Astrocyte (in vitro differentiated cells and primary cell): Measurements from ENCODE around the gene FBXO10. TPM values are rescaled to one million over a fixed set of nuclear protein-coding genes. Genes with fewer than 3 reads are reported as not detected.
"Not testable (repeated sequence)": the region's sequence is repeated elsewhere in the genome, so short reads cannot be mapped to it uniquely, and the experiment has no call there.

ENCODE experiments used
- DNase-seq: peaks from one replicate; pipeline ENCODE4 v3.0.0-alpha.2; 2010; ENCODE audit warnings: low read depth
- FAIRE-seq: peaks from 2 replicates; lab custom pipeline; 2011; peaks lifted over from hg19 to GRCh38; lab: Jason Lieb, UNC
- H2AFZ ChIP-seq: 2 replicates; pipeline ENCODE4 v1.6.0; 2012; ENCODE audit warnings: low read depth, low read length, inconsistent platforms
- H3K27ac ChIP-seq: 2 replicates; pipeline ENCODE4 v1.5.1; 2011; ENCODE audit warnings: low read depth, low read length, inconsistent platforms
- H3K27me3 ChIP-seq: 2 replicates; pipeline ENCODE4 v1.6.0; 2011; ENCODE audit warnings: low read length, inconsistent platforms; ENCODE audit not compliant: insufficient read depth
- H3K36me3 ChIP-seq: 2 replicates; pipeline ENCODE4 v1.5.1; 2011; ENCODE audit warnings: low read length, inconsistent platforms; ENCODE audit not compliant: insufficient read depth
- H3K4me1 ChIP-seq: 2 replicates; pipeline ENCODE4 v1.5.1; 2011; ENCODE audit warnings: low read length, inconsistent platforms; ENCODE audit not compliant: insufficient read depth
- H3K4me2 ChIP-seq: 2 replicates; pipeline ENCODE4 v1.6.0; 2012; ENCODE audit warnings: low read length, inconsistent platforms
- H3K4me3 ChIP-seq: 2 replicates; pipeline ENCODE4 v1.5.1; 2011; ENCODE audit warnings: low read depth, mild to moderate bottlenecking, low read length, inconsistent platforms; ENCODE audit not compliant: insufficient read depth
- H3K79me2 ChIP-seq: 2 replicates; pipeline ENCODE4 v1.6.0; 2012; ENCODE audit warnings: mild to moderate bottlenecking, low read length, inconsistent platforms; ENCODE audit not compliant: insufficient read depth
- H3K9ac ChIP-seq: 2 replicates; pipeline ENCODE4 v1.6.0; 2012; ENCODE audit warnings: mild to moderate bottlenecking, low read length, inconsistent platforms
- H3K9me3 ChIP-seq: 2 replicates; pipeline ENCODE4 v1.5.1; 2012; ENCODE audit warnings: low read depth, mild to moderate bottlenecking, low read length, inconsistent platforms; ENCODE audit not compliant: insufficient read depth
- H4K20me1 ChIP-seq: 2 replicates; pipeline ENCODE4 v1.6.0; 2012; ENCODE audit warnings: low read length, inconsistent platforms; ENCODE audit not compliant: insufficient read depth
- H3K27ac Mint-ChIP-seq: one replicate; pipeline ENCODE4 v1.8.0; 2021; ENCODE audit warnings: mild to moderate bottlenecking, mixed read lengths; ENCODE audit not compliant: unreplicated experiment
- H3K27me3 Mint-ChIP-seq: one replicate; pipeline ENCODE4 v1.8.0; 2021; ENCODE audit warnings: low read depth, mixed read lengths; ENCODE audit not compliant: unreplicated experiment
- H3K36me3 Mint-ChIP-seq: one replicate; pipeline ENCODE4 v1.8.0; 2021; ENCODE audit warnings: low read depth, mixed read lengths; ENCODE audit not compliant: unreplicated experiment
- H3K4me1 Mint-ChIP-seq: one replicate; pipeline ENCODE4 v1.8.0; 2021; ENCODE audit warnings: low read depth, mixed read lengths; ENCODE audit not compliant: unreplicated experiment
- H3K4me3 Mint-ChIP-seq: one replicate; pipeline ENCODE4 v1.8.0; 2021; ENCODE audit warnings: mild to moderate bottlenecking, moderate library complexity, mixed read lengths; ENCODE audit not compliant: unreplicated experiment
- H3K9me3 Mint-ChIP-seq: one replicate; pipeline ENCODE4 v1.8.0; 2021; ENCODE audit warnings: mild to moderate bottlenecking, mixed read lengths; ENCODE audit not compliant: unreplicated experiment
- EZH2 ChIP-seq: IDR thresholded peaks from 2 replicates; pipeline ENCODE4 v1.6.1; 2012; ENCODE audit warnings: mild to moderate bottlenecking, low read length, inconsistent platforms; ENCODE audit not compliant: insufficient read depth
- total RNA-seq: library from RNA; stranded (reverse); gene quantifications from 2 replicates; pipeline ENCODE4 v1.2.1, GENCODE V29; 2021
- TF ChIP-seq, protein P1 (sequence below): IDR thresholded peaks from 2 replicates; pipeline ENCODE4 v1.5.1; 2011; ENCODE audit warnings: low read depth, mild to moderate bottlenecking, inconsistent platforms, low read length, moderate library complexity; ENCODE audit not compliant: insufficient read depth

The FBXO10 gene
- total RNA-seq, 1 donor from 2014 or later = 12.7 TPM

DNA sequence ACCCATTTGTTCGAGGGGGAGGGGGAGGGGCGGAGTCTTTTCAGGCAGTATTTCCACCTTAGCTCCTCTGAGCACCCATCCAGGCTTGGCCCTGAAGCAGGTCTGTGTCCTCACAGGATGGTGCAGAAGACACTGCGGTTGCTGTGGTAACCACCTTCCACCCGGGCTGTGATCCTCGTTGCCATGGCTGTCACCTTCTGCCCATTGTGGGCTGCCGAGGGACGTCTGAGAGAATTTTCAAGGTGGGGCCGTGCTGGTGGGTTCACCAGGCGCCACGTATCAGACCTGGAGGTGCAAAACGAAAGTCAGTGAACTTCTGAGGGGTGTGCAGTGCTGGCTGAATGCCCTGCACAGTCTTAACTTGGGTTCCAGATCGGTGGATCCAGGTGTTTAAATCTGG lies 63.7 kb downstream of the FBXO10 start:
- FAIRE-seq (no peak), DNase-seq (no peak)
- no peak overlapping the region for H3K4me2 ChIP-seq
- TF ChIP-seq, protein P1, sequence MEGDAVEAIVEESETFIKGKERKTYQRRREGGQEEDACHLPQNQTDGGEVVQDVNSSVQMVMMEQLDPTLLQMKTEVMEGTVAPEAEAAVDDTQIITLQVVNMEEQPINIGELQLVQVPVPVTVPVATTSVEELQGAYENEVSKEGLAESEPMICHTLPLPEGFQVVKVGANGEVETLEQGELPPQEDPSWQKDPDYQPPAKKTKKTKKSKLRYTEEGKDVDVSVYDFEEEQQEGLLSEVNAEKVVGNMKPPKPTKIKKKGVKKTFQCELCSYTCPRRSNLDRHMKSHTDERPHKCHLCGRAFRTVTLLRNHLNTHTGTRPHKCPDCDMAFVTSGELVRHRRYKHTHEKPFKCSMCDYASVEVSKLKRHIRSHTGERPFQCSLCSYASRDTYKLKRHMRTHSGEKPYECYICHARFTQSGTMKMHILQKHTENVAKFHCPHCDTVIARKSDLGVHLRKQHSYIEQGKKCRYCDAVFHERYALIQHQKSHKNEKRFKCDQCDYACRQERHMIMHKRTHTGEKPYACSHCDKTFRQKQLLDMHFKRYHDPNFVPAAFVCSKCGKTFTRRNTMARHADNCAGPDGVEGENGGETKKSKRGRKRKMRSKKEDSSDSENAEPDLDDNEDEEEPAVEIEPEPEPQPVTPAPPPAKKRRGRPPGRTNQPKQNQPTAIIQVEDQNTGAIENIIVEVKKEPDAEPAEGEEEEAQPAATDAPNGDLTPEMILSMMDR = no peak
- TF ChIP-seq EZH2 = no peak
- H3K4me3 Mint-ChIP-seq = no peak overlapping the region
- H3K27ac ChIP-seq = no peak overlapping the region
- H3K4me1 ChIP-seq = no peaks in the 10 kb centered on the region
- H3K36me3 ChIP-seq = peaks cover 3% of the 10 kb centered on the region
- H4K20me1 ChIP-seq = peaks cover 4% of the 10 kb centered on the region
- no peaks in the 10 kb centered on the region for H3K4me1 Mint-ChIP-seq
- H3K9me3 Mint-ChIP-seq = no peaks in the 10 kb centered on the region
- no peaks in the 10 kb centered on the region for H3K27me3 Mint-ChIP-seq
- H3K27me3 ChIP-seq = no peaks in the 10 kb centered on the region
- peaks cover 17% of the 10 kb centered on the region for H3K36me3 Mint-ChIP-seq
- no peak overlapping the region for H3K4me3 ChIP-seq
- no peak overlapping the region for H3K27ac Mint-ChIP-seq
- H3K79me2 ChIP-seq = no peaks in the 10 kb centered on the region
- H2AFZ ChIP-seq = no peak overlapping the region
- H3K9ac ChIP-seq = no peak overlapping the region
- H3K9me3 ChIP-seq = no peaks in the 10 kb centered on the region

DNA sequence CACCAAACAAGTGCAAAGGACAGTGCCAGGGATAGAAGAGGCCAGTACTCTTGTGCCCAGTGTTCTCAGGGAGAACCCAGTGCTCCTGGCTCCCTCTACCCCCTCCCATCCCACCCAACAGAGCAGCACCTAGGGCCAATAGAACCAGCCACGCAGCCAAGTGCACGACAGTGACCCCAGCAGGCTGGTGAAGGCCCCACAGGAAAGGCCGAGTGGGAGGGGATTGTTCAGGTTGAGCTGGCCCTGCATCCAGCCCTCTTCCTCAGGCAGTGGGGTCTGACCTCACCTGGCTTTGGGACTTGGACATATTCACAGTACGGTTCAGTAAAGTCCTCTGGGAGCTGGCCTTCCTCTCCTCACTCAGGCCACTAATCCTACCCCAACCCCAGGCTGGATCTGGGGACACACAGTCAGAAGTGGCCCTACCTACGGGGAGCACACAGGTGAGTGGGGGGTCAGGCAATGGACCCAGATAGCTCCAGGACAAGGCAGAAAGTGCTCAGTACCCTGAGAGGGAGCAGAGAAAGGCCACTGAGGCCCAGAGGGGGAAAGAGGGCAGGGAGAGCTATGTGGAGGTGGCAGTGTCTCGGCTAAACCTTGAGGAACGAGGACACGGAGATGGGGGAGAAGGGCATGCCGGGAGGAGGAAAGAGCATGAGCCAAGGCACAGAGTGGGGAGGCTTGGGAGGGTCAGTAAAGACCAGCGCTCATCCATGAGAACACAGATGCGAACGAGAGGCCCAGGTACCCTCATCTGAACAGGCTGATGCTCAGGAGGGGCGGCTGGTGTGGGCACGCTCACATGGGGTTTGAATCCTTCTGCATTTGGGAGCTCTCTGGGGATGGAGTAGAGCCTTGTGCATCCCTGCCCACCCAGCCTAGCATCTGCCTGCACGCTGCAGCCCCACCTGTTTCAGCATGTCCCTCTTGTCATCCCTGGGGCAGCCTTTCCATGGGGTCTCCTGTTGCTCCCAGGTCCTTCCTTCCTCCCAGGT lies 64.9 kb downstream of the FBXO10 start:
- no peak overlapping the region for H2AFZ ChIP-seq
- Mint-ChIP-seq H3K4me1 (no peaks in the 10 kb centered on the region), H3K27ac (no peak overlapping the region), H3K4me3 (no peak overlapping the region), H3K36me3 (peaks cover 20% of the 10 kb centered on the region), H3K27me3 (no peaks in the 10 kb centered on the region), H3K9me3 (no peaks in the 10 kb centered on the region)
- H3K9me3 ChIP-seq = no peaks in the 10 kb centered on the region
- H3K79me2 ChIP-seq = no peaks in the 10 kb centered on the region
- no peak for TF ChIP-seq EZH2
- TF ChIP-seq, protein P1 = no peak
- H3K36me3 ChIP-seq = peaks cover 9% of the 10 kb centered on the region
- H3K4me2 ChIP-seq = no peak overlapping the region
- no peaks in the 10 kb centered on the region for H3K27me3 ChIP-seq
- FAIRE-seq (no peak), DNase-seq (no peak)
- H3K9ac ChIP-seq = no peak overlapping the region
- H4K20me1 ChIP-seq = peaks cover 12% of the 10 kb centered on the region
- no peak overlapping the region for H3K4me3 ChIP-seq
- H3K4me1 ChIP-seq = no peaks in the 10 kb centered on the region
- no peak overlapping the region for H3K27ac ChIP-seq

DNA sequence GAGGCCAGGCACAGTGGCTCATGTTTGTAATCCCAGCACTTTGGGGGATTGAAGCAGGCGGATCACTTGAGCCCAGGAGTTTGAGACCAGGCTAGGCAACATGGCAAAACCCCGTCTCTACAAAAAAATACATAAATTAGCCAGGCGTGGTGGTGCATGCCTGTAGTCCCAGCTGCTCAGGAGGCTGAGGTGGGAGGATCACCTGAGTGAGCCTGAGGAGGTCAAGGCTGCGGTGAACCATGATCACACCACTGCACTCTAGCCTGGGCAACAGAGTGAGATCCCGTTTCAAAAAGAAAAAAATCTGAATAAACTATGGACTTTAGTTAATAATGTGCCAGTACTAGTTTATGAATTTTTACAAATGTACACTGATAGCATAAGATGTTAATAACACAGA lies 66.1 kb downstream of the FBXO10 start:
- H3K27ac Mint-ChIP-seq, H3K4me1 Mint-ChIP-seq, H3K4me3 ChIP-seq, H3K27me3 Mint-ChIP-seq, H3K27ac ChIP-seq, H3K27me3 ChIP-seq, H3K4me1 ChIP-seq, H3K9me3 Mint-ChIP-seq, H3K4me2 ChIP-seq, H3K79me2 ChIP-seq, FAIRE-seq, H3K9ac ChIP-seq, H3K4me3 Mint-ChIP-seq, H2AFZ ChIP-seq, H3K9me3 ChIP-seq, DNase-seq: not testable (repeated sequence)
- peaks cover 12% of the 10 kb centered on the region for H4K20me1 ChIP-seq
- H3K36me3 ChIP-seq = peaks cover 11% of the 10 kb centered on the region
- peaks cover 18% of the 10 kb centered on the region for H3K36me3 Mint-ChIP-seq
